Measurements from ENCODE around the gene ZNF771. TPM values are rescaled to one million over a fixed set of nuclear protein-coding genes. Genes with fewer than 3 reads are reported as not detected.
A peak's percentile ranks its signal among the peaks of the same experiment; 100 is the strongest.

Gene ZNF771
- total and polyA plus RNA-seq, 2 experiments from 2014 or later, result 10.8 to 12.0 TPM

GRCh38 chr16:30407804-30408534 is 563 bp downstream of the ZNF771 start (continued):
- no peak for TF ChIP-seq CREB1 (CRISPR knock-in tag; IDR thresholded peaks at IDR 0.05; ENCODE audit: low read depth)
- TF ChIP-seq, protein P1, sequence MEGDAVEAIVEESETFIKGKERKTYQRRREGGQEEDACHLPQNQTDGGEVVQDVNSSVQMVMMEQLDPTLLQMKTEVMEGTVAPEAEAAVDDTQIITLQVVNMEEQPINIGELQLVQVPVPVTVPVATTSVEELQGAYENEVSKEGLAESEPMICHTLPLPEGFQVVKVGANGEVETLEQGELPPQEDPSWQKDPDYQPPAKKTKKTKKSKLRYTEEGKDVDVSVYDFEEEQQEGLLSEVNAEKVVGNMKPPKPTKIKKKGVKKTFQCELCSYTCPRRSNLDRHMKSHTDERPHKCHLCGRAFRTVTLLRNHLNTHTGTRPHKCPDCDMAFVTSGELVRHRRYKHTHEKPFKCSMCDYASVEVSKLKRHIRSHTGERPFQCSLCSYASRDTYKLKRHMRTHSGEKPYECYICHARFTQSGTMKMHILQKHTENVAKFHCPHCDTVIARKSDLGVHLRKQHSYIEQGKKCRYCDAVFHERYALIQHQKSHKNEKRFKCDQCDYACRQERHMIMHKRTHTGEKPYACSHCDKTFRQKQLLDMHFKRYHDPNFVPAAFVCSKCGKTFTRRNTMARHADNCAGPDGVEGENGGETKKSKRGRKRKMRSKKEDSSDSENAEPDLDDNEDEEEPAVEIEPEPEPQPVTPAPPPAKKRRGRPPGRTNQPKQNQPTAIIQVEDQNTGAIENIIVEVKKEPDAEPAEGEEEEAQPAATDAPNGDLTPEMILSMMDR (conservative IDR thresholded peaks at IDR 0.05; ENCODE audit: low read depth in 2 of 2), result no peak
- TF ChIP-seq JUNB (IDR thresholded peaks at IDR 0.05; ENCODE audit: unreplicated experiment), result no peak
- no peak for TF ChIP-seq EZH2 (IDR thresholded peaks at IDR 0.05; ENCODE audit: low read depth, unreplicated experiment)

DNA sequence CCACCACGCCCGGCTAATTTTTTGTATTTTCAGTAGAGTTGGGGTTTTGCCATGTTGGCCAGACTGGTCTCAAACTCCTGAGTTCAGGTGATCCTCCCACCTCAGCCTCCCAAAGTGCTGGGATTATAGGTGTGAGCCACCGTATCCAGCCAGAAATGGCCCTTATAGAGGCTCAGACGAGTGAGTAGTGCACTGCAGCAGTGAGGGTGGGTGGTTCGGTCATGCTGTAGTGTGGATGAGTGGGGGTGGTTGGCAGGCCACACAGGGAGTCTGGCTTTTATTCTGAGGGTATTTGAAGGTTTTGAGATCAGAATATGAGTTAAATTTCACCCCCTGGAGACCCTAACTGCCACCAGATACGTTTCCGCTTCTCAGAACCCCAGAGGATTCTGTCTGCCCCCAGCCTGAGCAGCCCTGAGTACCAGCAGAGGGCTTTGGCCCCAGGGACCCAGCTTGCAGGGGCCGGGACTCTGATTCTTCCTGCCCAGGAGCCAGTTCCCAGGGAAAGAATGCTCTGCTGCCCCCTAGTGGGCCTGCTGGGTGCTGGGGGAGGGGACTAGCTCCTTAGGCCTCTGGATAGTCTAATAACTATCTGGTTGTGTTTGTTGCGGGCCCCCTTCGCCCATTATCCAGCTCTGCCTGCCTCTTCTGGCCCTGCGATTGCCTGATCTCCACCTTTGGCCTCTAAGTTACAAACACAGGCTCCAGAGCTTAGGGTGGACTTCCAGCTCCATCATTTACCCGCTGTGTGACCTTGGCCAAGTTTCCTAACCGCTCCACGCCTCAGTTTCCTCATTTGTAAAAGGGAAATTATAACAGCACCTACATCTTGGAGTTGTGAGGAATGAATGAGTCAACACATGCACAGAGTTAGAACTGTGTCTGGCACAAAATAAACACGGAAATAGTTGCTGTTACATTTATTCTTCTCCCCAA is 2.0 kb downstream of the ZNF771 start:
- H3K36me3 ChIP-seq (ENCODE audit: insufficient read depth), result peaks cover 3% of the 10 kb centered on the region; the same call in 1 of the 2 replicates
- DNase-seq (ENCODE audit: low spot score) (peak; percentile 96), ATAC-seq (peak; percentile 63)
- TF ChIP-seq ZNF331 (CRISPR knock-in tag; IDR thresholded peaks at IDR 0.05; ENCODE audit: low read depth), result no peak
- TF ChIP-seq, protein P1 (conservative IDR thresholded peaks at IDR 0.05; ENCODE audit: low read depth in 2 of 2), result peak; percentile 87 to 95
- Mint-ChIP-seq H3K27me3 (ENCODE audit: insufficient read depth, low read depth, poor library complexity) (peaks cover 12% of the 10 kb centered on the region), H3K4me1 (peaks cover 16% of the 10 kb centered on the region), H3K4me3 (peak overlapping the region; percentile 24; the same call in 1 of the 3 replicates), H3K9me3 (no peaks in the 10 kb centered on the region), H3K36me3 (ENCODE audit: low read depth) (peaks cover 39% of the 10 kb centered on the region), H3K27ac (no peak overlapping the region)
- H4K20me1 ChIP-seq (replicated peaks; ENCODE audit: insufficient read depth), result peaks cover 15% of the 10 kb centered on the region
- H3F3A ChIP-seq (replicated peaks; ENCODE audit: low read depth), result peaks cover 18% of the 10 kb centered on the region; the same call in 1 of the 2 replicates
- no peak overlapping the region for H3K27ac ChIP-seq (ENCODE audit: low read depth)
- no peak overlapping the region for H3K4me3 ChIP-seq
- H3K4me2 ChIP-seq, result peak overlapping the region; percentile 51; the same call in 1 of the 2 replicates
- peaks cover 8% of the 10 kb centered on the region for H3K4me1 ChIP-seq (ENCODE audit: insufficient read depth)
- no peaks in the 10 kb centered on the region for H3K9me2 ChIP-seq (ENCODE audit: insufficient read depth)
- H3K79me2 ChIP-seq (replicated peaks; ENCODE audit: insufficient read depth), result peaks cover 16% of the 10 kb centered on the region; the same call in 1 of the 2 replicates
- H2AFZ ChIP-seq, result no peak overlapping the region
- H3K27me3 ChIP-seq (ENCODE audit: insufficient read depth), result no peaks in the 10 kb centered on the region
